ENCODE results near the gene PCBP3.
"Not testable (repeated sequence)": the region's sequence is repeated elsewhere in the genome, so short reads cannot be mapped to it uniquely, and the experiment has no call there.

PCBP3 gene

GRCh38 chr21:45622416-45623097, 21.0 kb upstream of the PCBP3 start:
- no peak for DNase-seq (ENCODE audit: low read depth)
- TF ChIP-seq CTCF (conservative IDR thresholded peaks at IDR 0.05; ENCODE audit: control insufficient read depth, insufficient read depth, low read depth, low read length), result no peak
- no peak overlapping the region for H3K4me3 ChIP-seq (ENCODE audit: control insufficient read depth, low read depth, low read length)

- DNase-seq (ENCODE audit: low read depth), result no peak
- no peak overlapping the region for H3K4me3 ChIP-seq (ENCODE audit: control insufficient read depth, low read depth, low read length)
- TF ChIP-seq CTCF (conservative IDR thresholded peaks at IDR 0.05; ENCODE audit: control insufficient read depth, insufficient read depth, low read depth, low read length), result no peak
Measured at GRCh38 chr21:45623436-45623835, 20.1 kb upstream of the PCBP3 start.

GRCh38 chr21:45626127-45626526, 17.4 kb upstream of the PCBP3 start:
- H3K4me3 ChIP-seq (ENCODE audit: control insufficient read depth, low read depth, low read length); DNase-seq (ENCODE audit: low read depth): not testable (repeated sequence)

- no peak for TF ChIP-seq CTCF (conservative IDR thresholded peaks at IDR 0.05; ENCODE audit: control insufficient read depth, insufficient read depth, low read depth, low read length)
- no peak overlapping the region for H3K4me3 ChIP-seq (ENCODE audit: control insufficient read depth, low read depth, low read length)
- no peak for DNase-seq (ENCODE audit: low read depth)
Measured at GRCh38 chr21:45629046-45629981, 14.2 kb upstream of the PCBP3 start.

- TF ChIP-seq CTCF (conservative IDR thresholded peaks at IDR 0.05; ENCODE audit: control insufficient read depth, insufficient read depth, low read depth, low read length), result no peak
- H3K4me3 ChIP-seq (ENCODE audit: control insufficient read depth, low read depth, low read length), result no peak overlapping the region
- no peak for DNase-seq (ENCODE audit: low read depth)
Measured at GRCh38 chr21:45630066-45630694, 13.3 kb upstream of the PCBP3 start.

GRCh38 chr21:45630876-45631275, 12.6 kb upstream of the PCBP3 start:
- no peak for DNase-seq (ENCODE audit: low read depth)
- no peak overlapping the region for H3K4me3 ChIP-seq (ENCODE audit: control insufficient read depth, low read depth, low read length)
- no peak for TF ChIP-seq CTCF (conservative IDR thresholded peaks at IDR 0.05; ENCODE audit: control insufficient read depth, insufficient read depth, low read depth, low read length)

GRCh38 chr21:45631540-45631939, 12.0 kb upstream of the PCBP3 start:
- DNase-seq (ENCODE audit: low read depth), result no peak
- no peak overlapping the region for H3K4me3 ChIP-seq (ENCODE audit: control insufficient read depth, low read depth, low read length)
- TF ChIP-seq CTCF (conservative IDR thresholded peaks at IDR 0.05; ENCODE audit: control insufficient read depth, insufficient read depth, low read depth, low read length), result no peak
